PFSK-1 (cell line): ENCODE data around the gene PARD3B.

Source experiments
- POLR2AphosphoS5 ChIP-seq: IDR thresholded peaks from 2 replicates; pipeline ENCODE4 v1.6.1; 2012; ENCODE audit warnings: low read depth, mild to moderate bottlenecking, control low read depth, low read length, moderate library complexity
- REST ChIP-seq, 2 experiments: IDR thresholded peaks; 2 replicates each; pipeline versions ENCODE4 v1.6.1 to v1.8.0; 2011 to 2012; ENCODE audit warnings: low read depth in 2 of 2, low read length in 2 of 2, control low read depth in 1 of 2, inconsistent platforms in 1 of 2, mild to moderate bottlenecking in 1 of 2, moderate library complexity in 1 of 2; ENCODE audit not compliant: insufficient read depth in 1 of 2
- SIN3A ChIP-seq: IDR thresholded peaks from 2 replicates; pipeline ENCODE4 v1.6.1; 2012; ENCODE audit warnings: mild to moderate bottlenecking, low read length, moderate library complexity, borderline replicate concordance; ENCODE audit not compliant: insufficient read depth
- TAF1 ChIP-seq: IDR thresholded peaks from 2 replicates; pipeline ENCODE4 v1.6.1; 2012; ENCODE audit warnings: low read length, control low read depth, borderline replicate concordance; ENCODE audit not compliant: insufficient read depth

GRCh38 chr2:204585930-204586329, 40.7 kb downstream of the PARD3B start:
- TF ChIP-seq TAF1 (no peak), POLR2AphosphoS5 (no peak), REST (IDR thresholded peaks at IDR 0.05; ENCODE audit: insufficient read depth in 1 of 2, low read depth in 2 of 2, low read length in 2 of 2) (no peak), SIN3A (no peak)
